Esophagus squamous epithelium (tissue), 4 donors: ENCODE results near the gene POU2F1.

Source experiments
- CTCF ChIP-seq, 6 experiments: fragments of 450-650 bp in 4 of 6; fragments of 200-600 bp in 2 of 6; sonication (generic) in 2 of 6; IDR thresholded peaks; one replicate each; pipeline ENCODE4 v1.5.1; 2016 to 2019; ENCODE audit warnings: antibody characterized with exemption in 6 of 6, mild to moderate bottlenecking in 4 of 6, moderate library complexity in 4 of 6
- POLR2A ChIP-seq, 4 donors: fragments of 450-650 bp; IDR thresholded peaks; one replicate each; pipeline ENCODE4 v1.6.1; 2017; ENCODE audit warnings: antibody characterized with exemption in 4 of 4, mild to moderate bottlenecking in 4 of 4, moderate library complexity in 3 of 4

GRCh38 chr1:167199656-167200055, 21.0 kb upstream of the POU2F1 start:
- TF ChIP-seq CTCF (IDR thresholded peaks at IDR 0.05) (no peak), POLR2A (IDR thresholded peaks at IDR 0.05) (no peak)
